ENCODE results near the gene TPRN.

GRCh38 chr9:137141976-137142936 lies 58.3 kb downstream of the TPRN start:
- TF ChIP-seq CTCF (IDR thresholded peaks at IDR 0.05) (no peak), EZH2 (IDR thresholded peaks at IDR 0.05) (no peak), EZH2phosphoT487 (IDR thresholded peaks at IDR 0.05) (no peak)

Data from neural progenitor cell (in vitro differentiated cells).